CMK (cell line): ENCODE results near the gene RALGAPA2.

Experiments
- DNase-seq: peaks from one replicate; pipeline ENCODE4 v3.0.0-alpha.2; 2010; ENCODE audit warnings: low read depth

RALGAPA2 gene

DNA sequence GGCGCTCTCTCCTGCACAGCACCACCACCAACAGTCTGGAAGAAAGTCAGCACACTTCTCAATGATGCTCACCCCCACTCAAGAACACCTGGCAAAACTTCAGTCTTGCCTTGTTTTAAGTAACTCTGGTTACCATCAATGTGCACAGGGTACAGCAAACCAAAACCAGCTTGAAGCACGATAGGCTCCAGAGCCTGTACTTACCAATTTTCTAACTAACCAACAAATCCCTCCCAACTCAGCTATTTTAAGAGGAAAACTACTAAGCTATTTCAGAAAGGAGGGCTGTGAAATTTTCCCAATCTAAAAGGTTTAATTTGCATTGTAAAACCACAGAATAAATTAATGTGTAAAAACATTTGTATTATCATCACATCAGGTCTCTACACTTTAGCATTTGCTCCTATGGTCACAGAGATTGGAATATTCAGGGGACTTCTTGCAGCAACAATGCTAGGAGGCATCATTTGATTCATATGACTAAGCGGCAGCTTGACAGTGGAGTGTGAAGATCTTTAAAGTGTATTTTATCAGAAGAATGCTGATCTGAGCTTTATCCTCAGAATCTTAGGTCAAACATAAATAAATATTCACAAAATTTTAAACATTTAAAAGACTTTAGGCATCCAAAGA lies 82.8 kb downstream of the RALGAPA2 start:
- no peak for DNase-seq

- DNase-seq = no peak
These were observed 84.1 kb downstream of the RALGAPA2 start for GRCh38 chr20:20628314-20628713.

DNA sequence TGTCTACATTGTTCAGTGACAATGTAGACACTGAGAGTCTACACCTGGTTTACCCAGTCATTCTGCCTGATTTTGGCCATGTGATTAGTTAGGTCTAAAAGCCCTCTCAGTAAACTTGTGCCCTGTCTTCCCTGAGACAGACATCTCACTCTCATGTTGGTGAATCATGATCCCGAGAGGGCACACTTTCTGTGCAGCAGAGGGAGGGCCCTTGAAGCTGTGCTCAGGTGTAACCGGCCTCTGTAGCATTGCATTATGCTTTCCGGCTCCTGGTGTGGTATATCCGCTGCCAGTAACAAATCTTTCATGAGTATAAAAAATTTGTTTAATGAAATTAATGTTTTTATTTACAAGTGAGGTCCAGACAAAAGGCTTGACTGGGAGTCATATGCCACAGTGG lies 85.0 kb downstream of the RALGAPA2 start:
- DNase-seq = no peak

DNA sequence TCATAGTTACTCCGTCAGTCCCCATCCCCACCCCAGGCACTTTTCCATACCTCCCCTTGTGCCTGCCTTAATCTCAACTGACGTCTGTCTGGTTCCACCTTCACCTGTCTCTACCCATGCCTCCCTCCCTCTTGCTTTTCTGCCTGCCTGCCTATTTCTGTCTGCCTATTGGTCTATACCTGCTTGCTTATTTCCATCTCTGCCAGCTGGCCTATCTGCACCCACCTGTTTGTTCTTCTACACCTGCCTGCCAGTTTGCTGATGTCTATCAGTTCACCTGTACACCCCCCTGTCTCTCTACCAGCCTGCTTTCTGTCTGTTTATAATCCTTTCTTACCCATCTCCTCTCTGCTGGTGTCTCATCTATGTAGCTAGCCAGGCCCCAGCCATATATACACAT lies 87.5 kb downstream of the RALGAPA2 start:
- DNase-seq = no peak

- DNase-seq = no peak
These were observed 91.2 kb downstream of the RALGAPA2 start for GRCh38 chr20:20621195-20621594.

DNA sequence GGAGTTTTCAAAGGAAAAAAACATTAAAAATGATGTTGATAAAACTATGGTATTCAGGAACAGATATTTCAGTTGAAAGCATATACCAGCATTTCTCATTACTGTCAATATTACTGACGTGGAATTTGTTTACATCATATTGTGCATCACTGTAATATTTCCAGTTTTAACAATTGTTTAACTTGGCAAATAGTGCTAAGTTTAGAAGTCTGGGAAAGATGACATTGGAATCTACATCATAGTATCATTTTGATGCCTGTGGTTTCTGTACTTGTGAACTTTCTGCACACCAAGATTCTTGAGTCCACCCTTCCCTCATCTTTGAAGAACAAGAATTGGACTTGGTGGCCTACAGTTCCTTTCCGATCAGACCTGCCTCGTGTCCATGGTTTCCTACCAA lies 98.1 kb downstream of the RALGAPA2 start:
- no peak for DNase-seq

- DNase-seq = no peak
These were observed 100.2 kb downstream of the RALGAPA2 start for GRCh38 chr20:20612251-20612650.

GRCh38 chr20:20611167-20611566 lies 101.3 kb downstream of the RALGAPA2 start:
- DNase-seq = no peak

GRCh38 chr20:20609522-20609921 lies 102.9 kb downstream of the RALGAPA2 start:
- no peak for DNase-seq

- no peak for DNase-seq
These were observed 103.8 kb downstream of the RALGAPA2 start for GRCh38 chr20:20608641-20609040.

DNA sequence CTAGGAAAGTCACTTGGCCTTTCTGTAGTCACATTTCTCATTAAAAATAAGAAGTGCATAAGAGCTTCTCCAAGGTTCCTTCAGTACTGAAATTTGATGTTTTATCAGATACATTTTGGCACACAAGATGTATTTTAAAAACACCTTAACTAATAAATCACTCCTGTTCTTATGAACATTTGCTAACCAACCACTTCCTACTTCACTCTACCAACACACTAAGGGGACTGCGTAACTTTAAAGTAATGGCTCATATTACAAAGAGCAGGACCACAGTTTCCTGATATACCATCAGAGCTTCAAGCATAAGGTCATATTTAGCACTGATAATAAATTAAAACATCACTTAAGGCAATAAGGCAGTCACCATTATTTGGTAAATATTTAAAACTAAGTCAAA lies 104.4 kb downstream of the RALGAPA2 start:
- DNase-seq = no peak

DNA sequence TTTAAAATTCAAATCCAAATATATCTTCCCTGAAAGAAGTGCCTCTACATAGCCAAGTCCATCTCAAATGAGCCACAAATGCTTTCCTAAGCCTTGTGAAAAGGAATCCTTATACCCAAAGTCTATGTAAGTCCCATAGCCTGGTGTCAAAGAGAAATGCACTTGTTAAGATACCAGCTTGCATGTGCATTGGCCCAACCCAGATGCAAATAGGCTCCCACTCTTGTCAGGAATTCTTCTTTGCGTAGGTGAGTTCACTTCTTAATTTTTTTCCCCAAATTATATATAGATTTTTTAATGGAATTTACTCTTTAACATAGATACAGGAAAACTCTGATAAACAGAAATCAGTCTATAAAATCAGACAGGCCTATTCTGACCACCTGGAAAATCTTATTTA lies 105.6 kb downstream of the RALGAPA2 start:
- DNase-seq = no peak

DNA sequence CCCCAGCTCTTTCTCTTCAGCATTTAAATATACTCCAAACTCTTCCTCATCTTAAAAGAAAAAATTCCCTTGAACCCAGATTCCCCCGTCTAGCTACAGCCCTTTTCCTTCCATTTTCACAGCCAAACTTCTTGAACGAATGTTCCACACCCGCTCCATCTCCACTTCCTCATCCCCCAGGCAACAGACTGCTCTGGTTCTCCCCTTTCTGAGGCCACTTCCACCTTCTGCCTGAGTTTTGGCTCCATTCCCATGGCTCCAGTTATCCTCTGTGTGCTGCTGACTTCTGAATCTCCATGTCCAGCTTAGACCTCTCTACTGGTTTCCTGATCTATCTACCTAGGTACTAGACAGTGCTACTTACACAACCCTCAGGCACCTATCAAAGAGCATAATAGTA lies 106.4 kb downstream of the RALGAPA2 start:
- no peak for DNase-seq

DNA sequence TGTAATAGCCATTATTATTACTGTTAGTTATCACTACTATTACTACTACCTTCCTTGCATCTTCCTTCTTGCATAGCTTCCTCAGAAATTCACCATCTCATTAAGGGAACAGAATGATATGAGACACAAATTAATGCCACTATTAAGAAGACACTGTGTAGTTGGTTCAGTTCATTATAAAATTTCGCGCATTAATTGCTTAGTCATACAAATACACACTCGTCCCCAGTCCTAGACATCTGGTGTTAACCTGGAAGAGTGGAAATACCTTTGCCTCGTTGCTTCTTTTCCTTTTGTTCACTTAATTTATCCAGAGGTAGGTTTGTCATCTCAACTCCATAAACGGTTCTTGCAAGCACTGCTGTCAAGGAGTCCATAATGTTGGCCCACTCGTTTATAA lies 107.5 kb downstream of the RALGAPA2 start:
- DNase-seq = no peak

- DNase-seq = no peak
These were observed 108.1 kb downstream of the RALGAPA2 start for GRCh38 chr20:20604357-20604756.

- no peak for DNase-seq
These were observed 109.0 kb downstream of the RALGAPA2 start for GRCh38 chr20:20603339-20603990.

- DNase-seq = no peak
These were observed 114.5 kb downstream of the RALGAPA2 start for GRCh38 chr20:20597966-20598365.

DNA sequence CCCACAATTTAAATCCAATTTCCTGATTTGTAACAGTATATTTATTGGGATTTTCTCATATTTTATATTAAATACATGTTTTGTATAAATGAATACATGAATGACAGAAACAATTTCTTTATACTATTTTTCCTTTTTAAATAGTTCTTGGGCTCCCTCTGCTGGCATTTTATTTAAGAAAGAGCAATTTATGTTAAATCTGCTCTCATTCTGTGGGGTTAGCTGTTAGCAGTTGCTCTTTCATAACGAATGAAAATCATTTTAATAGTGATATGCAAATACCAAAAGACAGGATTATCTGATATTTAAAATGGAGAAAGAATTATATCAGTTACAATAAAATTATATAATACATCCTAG lies 118.3 kb downstream of the RALGAPA2 start:
- no peak for DNase-seq

- DNase-seq = peak; percentile 11
These were observed 118.8 kb downstream of the RALGAPA2 start for GRCh38 chr20:20593447-20594170.

- no peak for DNase-seq
These were observed 127.3 kb downstream of the RALGAPA2 start for GRCh38 chr20:20585146-20585545.

DNA sequence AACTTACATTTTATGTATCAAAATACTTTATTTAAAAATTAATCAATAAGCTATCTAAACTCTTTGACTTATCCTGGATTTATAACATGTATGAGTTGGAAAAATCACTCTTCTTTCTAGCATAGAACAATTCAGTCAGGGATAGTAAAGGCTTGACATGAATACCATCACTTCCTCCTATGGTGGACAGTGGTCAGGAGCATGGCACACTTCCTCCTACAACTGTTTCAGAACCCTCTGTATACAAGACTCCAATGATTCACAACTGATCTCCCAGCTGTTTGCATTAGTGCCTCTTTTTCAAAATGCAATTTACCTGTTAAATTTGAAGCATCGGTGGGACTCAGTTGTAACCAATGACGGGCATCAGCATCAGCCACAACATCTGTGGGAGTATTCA lies 129.7 kb downstream of the RALGAPA2 start:
- DNase-seq = no peak

GRCh38 chr20:20580139-20580538 lies 132.3 kb downstream of the RALGAPA2 start:
- no peak for DNase-seq

GRCh38 chr20:20578838-20579237 lies 133.6 kb downstream of the RALGAPA2 start:
- DNase-seq = no peak

DNA sequence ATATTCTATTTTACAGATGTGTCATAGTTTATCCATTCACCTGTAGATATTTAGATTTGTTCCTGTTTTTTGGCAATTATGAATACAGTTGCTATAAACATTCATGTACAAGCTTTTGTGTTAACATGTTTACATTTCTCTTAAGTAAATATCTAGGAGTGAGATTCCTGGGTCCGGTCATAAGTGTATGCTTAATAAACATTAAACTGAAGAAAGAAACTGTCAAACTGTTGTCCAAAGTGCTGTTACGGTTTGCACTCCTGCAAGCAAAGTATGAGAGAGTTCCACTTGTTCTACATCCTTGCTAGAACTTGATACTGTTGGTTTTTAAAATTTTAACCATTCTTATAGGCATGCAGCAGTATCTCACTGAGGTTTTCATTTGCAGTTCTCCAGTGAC lies 138.6 kb downstream of the RALGAPA2 start:
- no peak for DNase-seq
